Measurements from ENCODE around the gene PRUNE2. TPM values are rescaled to one million over a fixed set of nuclear protein-coding genes. Genes with fewer than 3 reads are reported as not detected.

PRUNE2 gene
- total and polyA plus RNA-seq, 12 donors = 0.87 to 5.7 (median 1.6) TPM

- Histone ChIP-seq H3K9me3 (peaks cover 0 to 14% (median 3%) of the 10 kb centered on the region in 11 donors), H3K4me3 (peak overlapping the region in 9 of 10 donors; percentile 33 to 66 (median 55)), H3K4me1 (peaks cover 0 to 31% (median 0%) of the 10 kb centered on the region in 9 donors), H3K27ac (peak overlapping the region in 6 of 10 donors; percentile 33 to 84 (median 54)), H3K36me3 (no peaks in the 10 kb centered on the region), H3K27me3 (peaks cover 0 to 16% (median 0%) of the 10 kb centered on the region in 7 donors)
- DNase-seq = no peak
- intact Hi-C loops (cut with DNase I) = loop anchor here in 2 of 10 donors (5.0 to 10.0 kb wide), 2 partner anchors 74 to 81 kb away; no protein-coding TSS in a partner anchor
- 27 to 57% methylated on average over 3 of the region's 3 CpGs for WGBS, 2 donors
- TF ChIP-seq, protein P1, sequence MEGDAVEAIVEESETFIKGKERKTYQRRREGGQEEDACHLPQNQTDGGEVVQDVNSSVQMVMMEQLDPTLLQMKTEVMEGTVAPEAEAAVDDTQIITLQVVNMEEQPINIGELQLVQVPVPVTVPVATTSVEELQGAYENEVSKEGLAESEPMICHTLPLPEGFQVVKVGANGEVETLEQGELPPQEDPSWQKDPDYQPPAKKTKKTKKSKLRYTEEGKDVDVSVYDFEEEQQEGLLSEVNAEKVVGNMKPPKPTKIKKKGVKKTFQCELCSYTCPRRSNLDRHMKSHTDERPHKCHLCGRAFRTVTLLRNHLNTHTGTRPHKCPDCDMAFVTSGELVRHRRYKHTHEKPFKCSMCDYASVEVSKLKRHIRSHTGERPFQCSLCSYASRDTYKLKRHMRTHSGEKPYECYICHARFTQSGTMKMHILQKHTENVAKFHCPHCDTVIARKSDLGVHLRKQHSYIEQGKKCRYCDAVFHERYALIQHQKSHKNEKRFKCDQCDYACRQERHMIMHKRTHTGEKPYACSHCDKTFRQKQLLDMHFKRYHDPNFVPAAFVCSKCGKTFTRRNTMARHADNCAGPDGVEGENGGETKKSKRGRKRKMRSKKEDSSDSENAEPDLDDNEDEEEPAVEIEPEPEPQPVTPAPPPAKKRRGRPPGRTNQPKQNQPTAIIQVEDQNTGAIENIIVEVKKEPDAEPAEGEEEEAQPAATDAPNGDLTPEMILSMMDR (IDR thresholded peaks at IDR 0.05) = no peak
- ATAC-seq = peak in 5 of 8 donors; percentile 25 to 60 (median 28)
These were observed 334.6 kb downstream of the PRUNE2 start for GRCh38 chr9:76571288-76571687.

DNA sequence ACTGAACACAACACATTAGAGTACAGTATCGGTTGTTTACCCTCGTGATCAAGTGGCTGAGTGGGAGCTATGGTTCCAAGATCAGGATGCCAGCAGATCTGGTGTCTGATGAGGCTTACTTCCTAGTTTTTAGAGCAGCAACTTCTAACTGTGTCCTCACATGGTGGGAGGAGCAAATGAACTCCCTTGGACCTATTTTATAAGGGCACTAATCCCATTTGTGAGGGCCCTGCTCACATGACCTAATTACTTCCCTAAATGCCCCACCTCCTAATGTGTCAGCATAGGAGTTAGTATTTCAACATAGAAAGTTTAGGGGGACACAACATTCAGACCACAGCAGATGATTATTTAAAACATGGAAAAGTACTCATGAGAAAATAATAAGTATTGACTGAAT is 335.1 kb downstream of the PRUNE2 start:
- DNase-seq = no peak
- Histone ChIP-seq H3K36me3 (no peaks in the 10 kb centered on the region), H3K27me3 (peaks cover 0 to 16% (median 0%) of the 10 kb centered on the region in 7 donors), H3K27ac (peak overlapping the region in 2 of 10 donors; percentile 45 to 84), H3K4me3 (peak overlapping the region in 3 of 10 donors; percentile 58 to 66 (median 62)), H3K9me3 (peaks cover 0 to 14% (median 3%) of the 10 kb centered on the region in 11 donors), H3K4me1 (peaks cover 0 to 27% (median 0%) of the 10 kb centered on the region in 9 donors)
- intact Hi-C loops (cut with DNase I) = loop anchor here in 2 of 10 donors (5.0 to 10.0 kb wide), 2 partner anchors 74 to 81 kb away; no protein-coding TSS in a partner anchor
- TF ChIP-seq, protein P1 (IDR thresholded peaks at IDR 0.05) = no peak
- WGBS, 2 donors = 98% methylated on average over 2 of the region's 2 CpGs
- ATAC-seq = no peak

- Histone ChIP-seq H3K4me1 (peaks cover 0 to 21% (median 0%) of the 10 kb centered on the region in 9 donors), H3K4me3 (no peak overlapping the region), H3K27me3 (peaks cover 0 to 9% (median 0%) of the 10 kb centered on the region in 7 donors), H3K9me3 (peaks cover 0 to 14% (median 3%) of the 10 kb centered on the region in 11 donors), H3K36me3 (no peaks in the 10 kb centered on the region), H3K27ac (no peak overlapping the region)
- 86% methylated on average over 2 of the region's 2 CpGs for WGBS, 2 donors
- ATAC-seq (no peak), DNase-seq (no peak)
- intact Hi-C loops (cut with DNase I) = loop anchor here in 1 of 10 donors (10.0 kb wide), 1 partner anchor 78 kb away; no protein-coding TSS in a partner anchor
- TF ChIP-seq, protein P1 (IDR thresholded peaks at IDR 0.05) = no peak
These were observed 338.8 kb downstream of the PRUNE2 start for GRCh38 chr9:76567086-76567485.

GRCh38 chr9:76564297-76564696 is 341.6 kb downstream of the PRUNE2 start:
- Histone ChIP-seq H3K4me1 (peaks cover 0 to 45% (median 0%) of the 10 kb centered on the region in 9 donors), H3K36me3 (no peaks in the 10 kb centered on the region), H3K4me3 (no peak overlapping the region), H3K9me3 (no peaks in the 10 kb centered on the region), H3K27me3 (no peaks in the 10 kb centered on the region), H3K27ac (no peak overlapping the region)
- no peak for DNase-seq
- intact Hi-C loops (cut with DNase I) = loop anchor here in 1 of 10 donors (10.0 kb wide), 1 partner anchor 81 kb away; no protein-coding TSS in a partner anchor
- ATAC-seq = no peak
- TF ChIP-seq, protein P1 (IDR thresholded peaks at IDR 0.05) = no peak

All from heart right ventricle (tissue), 16 donors.